K562 (cell line): ENCODE results near the gene HARS2. TPM values are rescaled to one million over a fixed set of nuclear protein-coding genes. Genes with fewer than 3 reads are reported as not detected.

Source experiments
- BRF1 ChIP-seq: IDR thresholded peaks from 3 replicates; pipeline ENCODE4 v1.6.1; 2011; ENCODE audit warnings: borderline replicate concordance, mild to moderate bottlenecking; ENCODE audit not compliant: insufficient read length; ENCODE audit errors: extremely low read depth
- CCAR2 ChIP-seq: fragments of 200-400 bp; formaldehyde crosslinking; IDR thresholded peaks from 2 replicates; pipeline ENCODE4 v1.6.1; 2017; ENCODE audit warnings: mild to moderate bottlenecking, low read depth, low read length
- CCNT2 ChIP-seq: IDR thresholded peaks from 2 replicates; pipeline ENCODE4 v1.6.1; 2011; ENCODE audit warnings: borderline replicate concordance, low read depth, mild to moderate bottlenecking, moderate library complexity, mixed read lengths, low read length; ENCODE audit not compliant: insufficient read length; ENCODE audit errors: extremely low read depth
- COPS2 ChIP-seq: fragments of 450-650 bp; conservative IDR thresholded peaks from 2 replicates; pipeline ENCODE4 v1.6.1; 2016; ENCODE audit warnings: mild to moderate bottlenecking, moderate library complexity
- MECOM ChIP-seq: fragments of 250-450 bp; sonication (Bioruptor Pico); IDR thresholded peaks from 2 replicates; pipeline ENCODE4 v1.8.0; 2022; ENCODE audit warnings: inconsistent platforms
- MTA3 ChIP-seq: fragments of 450-650 bp; formaldehyde crosslinking; IDR thresholded peaks from 2 replicates; pipeline ENCODE4 v1.6.1; 2017; ENCODE audit warnings: mild to moderate bottlenecking, borderline replicate concordance
- RBM14 ChIP-seq: fragments of 200-400 bp; formaldehyde crosslinking; IDR thresholded peaks from 2 replicates; pipeline ENCODE4 v1.6.1; 2018; ENCODE audit warnings: low read depth, mild to moderate bottlenecking, low read length, moderate library complexity, borderline replicate concordance; ENCODE audit not compliant: insufficient read depth
- SMAD1 ChIP-seq: fragments of 150-350 bp; IDR thresholded peaks from 2 replicates; pipeline ENCODE4 v1.6.1; 2014; ENCODE audit warnings: low read length, low read depth; ENCODE audit not compliant: partially characterized antibody
- ZNF121 ChIP-seq: sonication (generic); formaldehyde crosslinking; conservative IDR thresholded peaks from 2 replicates; pipeline ENCODE4 v1.8.0; 2022; ENCODE audit warnings: missing genetic modification reagents
- polyA plus RNA-seq, 8 experiments: library from polyadenylated mRNA; depleted of rRNA in 4 of 8; stranded (reverse) in 5 of 8; unstranded in 3 of 8; fragments of >200 nt; fragmentation: Nextera tagmentation in 2 of 8; fragmentation: Illumina TruSeq in 1 of 8; extraction: Ambion mirVana in 2 of 8; extraction: Trizol in 1 of 8; gene quantifications; 2 replicates each; pipeline versions ENCODE4 v1.2.1 to v1.2.3, GENCODE V29; 2011 to 2014; ENCODE audit warnings: inconsistent platforms in 1 of 8, missing spikeins in 1 of 8
- total RNA-seq, 7 experiments: library from RNA; depleted of rRNA in 6 of 7; stranded (reverse); fragments of >200 nt in 6 of 7; fragmentation: Illumina TruSeq in 2 of 7; extraction: Trizol in 2 of 7; gene quantifications; 2 replicates each; pipeline versions ENCODE4 v1.2.1 to v1.2.3, GENCODE V29; 2011 to 2021; ENCODE audit warnings: low replicate concordance in 1 of 7
- TF ChIP-seq, protein P1 (sequence below): fragments of 450-650 bp; IDR thresholded peaks from 2 replicates; pipeline ENCODE4 v1.6.1; 2017; ENCODE audit warnings: mild to moderate bottlenecking, moderate library complexity
- TF ChIP-seq, protein P2 (sequence below), 2 experiments: fragments of 450-650 bp; conservative IDR thresholded peaks; 2 replicates each; pipeline ENCODE4 v1.6.1; 2017; ENCODE audit warnings: mild to moderate bottlenecking in 2 of 2, moderate library complexity in 2 of 2
- TF ChIP-seq, protein P3 (sequence below), 3 experiments: fragments of 200-800 bp in 1 of 3; fragments of 250-450 bp in 1 of 3; fragments of 450-650 bp in 1 of 3; sonication (Bioruptor Pico) in 1 of 3; sonication (Bioruptor generic) in 1 of 3; formaldehyde crosslinking in 1 of 3; IDR thresholded peaks; 2 replicates each; pipeline versions ENCODE4 v1.6.1 to v1.8.0; 2016 to 2022; ENCODE audit warnings: mild to moderate bottlenecking in 2 of 3, missing genetic modification characterization in 2 of 3, missing compliant biosample characterization in 1 of 3, moderate library complexity in 1 of 3
- TF ChIP-seq, protein P4 (sequence below): sonication (generic); formaldehyde crosslinking; IDR thresholded peaks from 2 replicates; pipeline ENCODE4 v1.8.0; 2022; ENCODE audit warnings: mild to moderate bottlenecking, missing genetic modification reagents
- TF ChIP-seq, protein P5 (sequence below): fragments of 200-400 bp; formaldehyde crosslinking; IDR thresholded peaks from 2 replicates; pipeline ENCODE4 v1.6.1; 2017; ENCODE audit warnings: mild to moderate bottlenecking, low read depth, low read length, moderate library complexity

HARS2 gene
- total and polyA plus RNA-seq, 9 of the 15 experiments (the other 6 are each of a cell fraction or from before 2014, with no cell fraction given), result 8.5 to 41.6 (median 27.1) TPM

DNA sequence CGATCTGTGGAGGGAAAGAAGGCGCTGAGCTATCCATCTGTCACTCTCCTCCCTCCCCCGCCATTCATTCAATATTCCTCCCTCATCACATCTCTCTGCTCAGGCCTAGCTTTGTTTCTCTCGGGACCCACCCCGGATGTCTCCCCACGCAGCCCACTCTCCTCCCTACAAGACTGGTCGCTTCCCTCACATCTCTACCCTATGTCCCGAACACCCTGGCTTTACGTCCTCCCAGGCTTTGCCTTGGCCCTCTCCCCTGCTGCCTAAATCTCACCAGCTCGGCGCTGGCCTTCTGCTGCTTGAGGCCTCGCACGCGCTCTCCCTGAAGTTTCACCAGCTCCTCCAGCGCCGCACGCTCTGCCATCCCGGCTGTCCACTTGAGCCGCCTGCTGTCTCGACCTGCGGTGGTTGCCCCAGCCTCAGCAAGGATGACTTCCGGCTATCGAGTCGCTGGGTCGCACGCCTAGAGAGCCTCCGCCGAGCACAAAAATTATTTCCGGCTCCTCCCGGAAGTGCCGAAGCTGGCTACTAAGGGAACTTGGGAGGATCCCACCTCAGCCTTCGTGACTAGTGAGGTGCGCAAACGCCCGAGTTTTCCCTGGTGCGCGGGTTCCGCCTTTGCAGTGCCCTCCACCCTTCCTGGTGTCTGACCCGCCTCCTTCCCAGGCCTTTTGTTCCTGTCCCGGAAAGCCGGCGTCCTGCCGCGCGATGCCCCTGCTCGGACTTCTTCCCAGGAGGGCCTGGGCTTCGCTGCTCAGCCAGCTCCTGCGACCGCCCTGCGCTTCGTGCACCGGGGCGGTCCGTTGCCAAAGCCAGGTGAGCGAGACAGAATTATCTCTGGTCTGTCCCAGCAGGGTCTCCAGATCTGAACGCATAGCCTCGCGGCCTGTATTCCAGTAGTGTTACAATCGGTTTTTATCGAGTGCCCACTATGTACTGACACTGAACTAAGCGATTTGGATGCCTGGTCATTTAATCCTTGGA lies at the start of gene HARS2, which contains the start of gene HARS1 (continued):
- no peak for TF ChIP-seq BRF1
- no peak for TF ChIP-seq MECOM (CRISPR knock-in tag)
- TF ChIP-seq, protein P1, sequence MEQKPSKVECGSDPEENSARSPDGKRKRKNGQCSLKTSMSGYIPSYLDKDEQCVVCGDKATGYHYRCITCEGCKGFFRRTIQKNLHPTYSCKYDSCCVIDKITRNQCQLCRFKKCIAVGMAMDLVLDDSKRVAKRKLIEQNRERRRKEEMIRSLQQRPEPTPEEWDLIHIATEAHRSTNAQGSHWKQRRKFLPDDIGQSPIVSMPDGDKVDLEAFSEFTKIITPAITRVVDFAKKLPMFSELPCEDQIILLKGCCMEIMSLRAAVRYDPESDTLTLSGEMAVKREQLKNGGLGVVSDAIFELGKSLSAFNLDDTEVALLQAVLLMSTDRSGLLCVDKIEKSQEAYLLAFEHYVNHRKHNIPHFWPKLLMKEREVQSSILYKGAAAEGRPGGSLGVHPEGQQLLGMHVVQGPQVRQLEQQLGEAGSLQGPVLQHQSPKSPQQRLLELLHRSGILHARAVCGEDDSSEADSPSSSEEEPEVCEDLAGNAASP, result no peak
- no peak for TF ChIP-seq COPS2
- TF ChIP-seq, protein P2, sequence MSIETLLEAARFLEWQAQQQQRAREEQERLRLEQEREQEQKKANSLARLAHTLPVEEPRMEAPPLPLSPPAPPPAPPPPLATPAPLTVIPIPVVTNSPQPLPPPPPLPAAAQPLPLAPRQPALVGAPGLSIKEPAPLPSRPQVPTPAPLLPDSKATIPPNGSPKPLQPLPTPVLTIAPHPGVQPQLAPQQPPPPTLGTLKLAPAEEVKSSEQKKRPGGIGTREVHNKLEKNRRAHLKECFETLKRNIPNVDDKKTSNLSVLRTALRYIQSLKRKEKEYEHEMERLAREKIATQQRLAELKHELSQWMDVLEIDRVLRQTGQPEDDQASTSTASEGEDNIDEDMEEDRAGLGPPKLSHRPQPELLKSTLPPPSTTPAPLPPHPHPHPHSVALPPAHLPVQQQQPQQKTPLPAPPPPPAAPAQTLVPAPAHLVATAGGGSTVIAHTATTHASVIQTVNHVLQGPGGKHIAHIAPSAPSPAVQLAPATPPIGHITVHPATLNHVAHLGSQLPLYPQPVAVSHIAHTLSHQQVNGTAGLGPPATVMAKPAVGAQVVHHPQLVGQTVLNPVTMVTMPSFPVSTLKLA (conservative IDR thresholded peaks at IDR 0.05), result peak; percentile 79 to 92
- TF ChIP-seq CCNT2, result peak; percentile 48
- peak; percentile 14 for TF ChIP-seq SMAD1
- TF ChIP-seq, protein P3, sequence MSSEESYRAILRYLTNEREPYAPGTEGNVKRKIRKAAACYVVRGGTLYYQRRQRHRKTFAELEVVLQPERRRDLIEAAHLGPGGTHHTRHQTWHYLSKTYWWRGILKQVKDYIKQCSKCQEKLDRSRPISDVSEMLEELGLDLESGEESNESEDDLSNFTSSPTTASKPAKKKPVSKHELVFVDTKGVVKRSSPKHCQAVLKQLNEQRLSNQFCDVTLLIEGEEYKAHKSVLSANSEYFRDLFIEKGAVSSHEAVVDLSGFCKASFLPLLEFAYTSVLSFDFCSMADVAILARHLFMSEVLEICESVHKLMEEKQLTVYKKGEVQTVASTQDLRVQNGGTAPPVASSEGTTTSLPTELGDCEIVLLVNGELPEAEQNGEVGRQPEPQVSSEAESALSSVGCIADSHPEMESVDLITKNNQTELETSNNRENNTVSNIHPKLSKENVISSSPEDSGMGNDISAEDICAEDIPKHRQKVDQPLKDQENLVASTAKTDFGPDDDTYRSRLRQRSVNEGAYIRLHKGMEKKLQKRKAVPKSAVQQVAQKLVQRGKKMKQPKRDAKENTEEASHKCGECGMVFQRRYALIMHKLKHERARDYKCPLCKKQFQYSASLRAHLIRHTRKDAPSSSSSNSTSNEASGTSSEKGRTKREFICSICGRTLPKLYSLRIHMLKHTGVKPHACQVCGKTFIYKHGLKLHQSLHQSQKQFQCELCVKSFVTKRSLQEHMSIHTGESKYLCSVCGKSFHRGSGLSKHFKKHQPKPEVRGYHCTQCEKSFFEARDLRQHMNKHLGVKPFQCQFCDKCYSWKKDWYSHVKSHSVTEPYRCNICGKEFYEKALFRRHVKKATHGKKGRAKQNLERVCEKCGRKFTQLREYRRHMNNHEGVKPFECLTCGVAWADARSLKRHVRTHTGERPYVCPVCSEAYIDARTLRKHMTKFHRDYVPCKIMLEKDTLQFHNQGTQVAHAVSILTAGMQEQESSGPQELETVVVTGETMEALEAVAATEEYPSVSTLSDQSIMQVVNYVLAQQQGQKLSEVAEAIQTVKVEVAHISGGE (CRISPR knock-in tag; IDR thresholded peaks at IDR 0.05), result peak; percentile 54 to 94 (median 73); a peak in 5 of 6 replicates
- TF ChIP-seq, protein P4, sequence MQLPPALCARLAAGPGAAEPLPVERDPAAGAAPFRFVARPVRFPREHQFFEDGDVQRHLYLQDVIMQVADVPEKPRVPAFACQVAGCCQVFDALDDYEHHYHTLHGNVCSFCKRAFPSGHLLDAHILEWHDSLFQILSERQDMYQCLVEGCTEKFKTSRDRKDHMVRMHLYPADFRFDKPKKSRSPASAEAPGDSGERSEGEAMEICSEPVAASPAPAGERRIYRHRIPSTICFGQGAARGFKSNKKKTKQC (CRISPR knock-in tag), result peak; percentile 86; the same call in 1 of the 2 replicates
- no peak for TF ChIP-seq CCAR2
- TF ChIP-seq RBM14, result no peak
- TF ChIP-seq MTA3, result peak; percentile 73
- TF ChIP-seq, protein P5, sequence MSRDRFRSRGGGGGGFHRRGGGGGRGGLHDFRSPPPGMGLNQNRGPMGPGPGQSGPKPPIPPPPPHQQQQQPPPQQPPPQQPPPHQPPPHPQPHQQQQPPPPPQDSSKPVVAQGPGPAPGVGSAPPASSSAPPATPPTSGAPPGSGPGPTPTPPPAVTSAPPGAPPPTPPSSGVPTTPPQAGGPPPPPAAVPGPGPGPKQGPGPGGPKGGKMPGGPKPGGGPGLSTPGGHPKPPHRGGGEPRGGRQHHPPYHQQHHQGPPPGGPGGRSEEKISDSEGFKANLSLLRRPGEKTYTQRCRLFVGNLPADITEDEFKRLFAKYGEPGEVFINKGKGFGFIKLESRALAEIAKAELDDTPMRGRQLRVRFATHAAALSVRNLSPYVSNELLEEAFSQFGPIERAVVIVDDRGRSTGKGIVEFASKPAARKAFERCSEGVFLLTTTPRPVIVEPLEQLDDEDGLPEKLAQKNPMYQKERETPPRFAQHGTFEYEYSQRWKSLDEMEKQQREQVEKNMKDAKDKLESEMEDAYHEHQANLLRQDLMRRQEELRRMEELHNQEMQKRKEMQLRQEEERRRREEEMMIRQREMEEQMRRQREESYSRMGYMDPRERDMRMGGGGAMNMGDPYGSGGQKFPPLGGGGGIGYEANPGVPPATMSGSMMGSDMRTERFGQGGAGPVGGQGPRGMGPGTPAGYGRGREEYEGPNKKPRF, result no peak
- TF ChIP-seq ZNF121, result no peak
